Measurements from ENCODE around the gene FLOT1.
"Not testable (repeated sequence)": the region's sequence is repeated elsewhere in the genome, so short reads cannot be mapped to it uniquely, and the experiment has no call there.

Gene FLOT1

GRCh38 chr6:30722280-30723112 is 20.0 kb downstream of the FLOT1 start:
- Histone ChIP-seq H3K9ac (ENCODE audit: low read length) (no peak overlapping the region), H3K4me3 (ENCODE audit: low read length) (no peak overlapping the region), H3K27me3 (ENCODE audit: control insufficient read depth, insufficient read depth, low read length) (no peaks in the 10 kb centered on the region), H3K36me3 (ENCODE audit: control insufficient read depth, insufficient read depth, low read length) (peaks cover 22% of the 10 kb centered on the region), H3K4me1 (ENCODE audit: control insufficient read depth, insufficient read depth, low read length) (peaks cover 25% of the 10 kb centered on the region), H3K9me3 (ENCODE audit: control insufficient read depth, low read length) (no peaks in the 10 kb centered on the region)

GRCh38 chr6:30722025-30722279 is 20.5 kb downstream of the FLOT1 start:
- not testable (repeated sequence) for H3K9me3 ChIP-seq (ENCODE audit: control insufficient read depth, low read length); H3K27me3 ChIP-seq (ENCODE audit: control insufficient read depth, insufficient read depth, low read length)
- Histone ChIP-seq H3K4me3 (ENCODE audit: low read length) (peak overlapping the region; percentile 69), H3K9ac (ENCODE audit: low read length) (peak overlapping the region; percentile 72), H3K36me3 (ENCODE audit: control insufficient read depth, insufficient read depth, low read length) (peaks cover 22% of the 10 kb centered on the region), H3K4me1 (ENCODE audit: control insufficient read depth, insufficient read depth, low read length) (peaks cover 25% of the 10 kb centered on the region)

GRCh38 chr6:30721198-30722024 is 21.1 kb downstream of the FLOT1 start:
- peaks cover 25% of the 10 kb centered on the region for H3K4me1 ChIP-seq (ENCODE audit: control insufficient read depth, insufficient read depth, low read length)
- H3K27me3 ChIP-seq (ENCODE audit: control insufficient read depth, insufficient read depth, low read length), result no peaks in the 10 kb centered on the region
- no peaks in the 10 kb centered on the region for H3K9me3 ChIP-seq (ENCODE audit: control insufficient read depth, low read length)
- peak overlapping the region; percentile 87 for H3K9ac ChIP-seq (ENCODE audit: low read length)
- peak overlapping the region; percentile 95 for H3K4me3 ChIP-seq (ENCODE audit: low read length)
- H3K36me3 ChIP-seq (ENCODE audit: control insufficient read depth, insufficient read depth, low read length), result peaks cover 22% of the 10 kb centered on the region

GRCh38 chr6:30720738-30721197 is 21.7 kb downstream of the FLOT1 start:
- Histone ChIP-seq H3K27me3 (ENCODE audit: control insufficient read depth, insufficient read depth, low read length) (no peaks in the 10 kb centered on the region), H3K9me3 (ENCODE audit: control insufficient read depth, low read length) (no peaks in the 10 kb centered on the region), H3K4me3 (ENCODE audit: low read length) (peak overlapping the region; percentile 95), H3K36me3 (ENCODE audit: control insufficient read depth, insufficient read depth, low read length) (peaks cover 19% of the 10 kb centered on the region), H3K9ac (ENCODE audit: low read length) (peak overlapping the region; percentile 87), H3K4me1 (ENCODE audit: control insufficient read depth, insufficient read depth, low read length) (peaks cover 25% of the 10 kb centered on the region)

GRCh38 chr6:30719791-30720737 is 22.4 kb downstream of the FLOT1 start, which contains the start of gene TUBB:
TUBB (plus strand) TSS chr6:30720352; CDS start chr6:30720507, 155 bp downstream.
- Histone ChIP-seq H3K9ac (ENCODE audit: low read length) (peak within 1 kb of the TSS; percentile 87), H3K27me3 (ENCODE audit: control insufficient read depth, insufficient read depth, low read length) (no peaks in the 10 kb centered on the region), H3K4me3 (ENCODE audit: low read length) (peak within 1 kb of the TSS; percentile 95), H3K9me3 (ENCODE audit: control insufficient read depth, low read length) (no peaks in the 10 kb centered on the region), H3K4me1 (ENCODE audit: control insufficient read depth, insufficient read depth, low read length) (peaks cover 25% of the 10 kb centered on the region), H3K36me3 (ENCODE audit: control insufficient read depth, insufficient read depth, low read length) (peaks cover 17% of the 10 kb centered on the region)

- H3K27me3 ChIP-seq (ENCODE audit: control insufficient read depth, insufficient read depth, low read length), result no peaks in the 10 kb centered on the region
- H3K9me3 ChIP-seq (ENCODE audit: control insufficient read depth, low read length), result no peaks in the 10 kb centered on the region
- H3K36me3 ChIP-seq (ENCODE audit: control insufficient read depth, insufficient read depth, low read length), result peaks cover 11% of the 10 kb centered on the region
- peak overlapping the region; percentile 66 for H3K9ac ChIP-seq (ENCODE audit: low read length)
- peak overlapping the region; percentile 16 for H3K4me3 ChIP-seq (ENCODE audit: low read length)
- peaks cover 25% of the 10 kb centered on the region for H3K4me1 ChIP-seq (ENCODE audit: control insufficient read depth, insufficient read depth, low read length)
Measured at GRCh38 chr6:30719356-30719755, 23.1 kb downstream of the FLOT1 start.

GRCh38 chr6:30717845-30718720 is 24.4 kb downstream of the FLOT1 start:
- not testable (repeated sequence) for H3K27me3 ChIP-seq (ENCODE audit: control insufficient read depth, insufficient read depth, low read length); H3K9me3 ChIP-seq (ENCODE audit: control insufficient read depth, low read length); H3K36me3 ChIP-seq (ENCODE audit: control insufficient read depth, insufficient read depth, low read length); H3K4me3 ChIP-seq (ENCODE audit: low read length)
- peak overlapping the region; percentile 56 for H3K9ac ChIP-seq (ENCODE audit: low read length)
- H3K4me1 ChIP-seq (ENCODE audit: control insufficient read depth, insufficient read depth, low read length), result peaks cover 13% of the 10 kb centered on the region

- Histone ChIP-seq H3K9me3 (ENCODE audit: control insufficient read depth, low read length) (no peaks in the 10 kb centered on the region), H3K9ac (ENCODE audit: low read length) (peak within 1 kb of the TSS; percentile 71), H3K4me1 (ENCODE audit: control insufficient read depth, insufficient read depth, low read length) (peaks cover 5% of the 10 kb centered on the region), H3K4me3 (ENCODE audit: low read length) (peak within 1 kb of the TSS; percentile 47), H3K36me3 (ENCODE audit: control insufficient read depth, insufficient read depth, low read length) (no peaks in the 10 kb centered on the region), H3K27me3 (ENCODE audit: control insufficient read depth, insufficient read depth, low read length) (no peaks in the 10 kb centered on the region)
Measured at GRCh38 chr6:30717129-30717844, 25.2 kb downstream of the FLOT1 start, which contains the start of gene MDC1. MDC1 (minus strand) TSS chr6:30717281; CDS start chr6:30715175, 2,106 bp downstream.

GRCh38 chr6:30716879-30717128 is 25.7 kb downstream of the FLOT1 start:
- Histone ChIP-seq H3K27me3 (ENCODE audit: control insufficient read depth, insufficient read depth, low read length) (no peaks in the 10 kb centered on the region), H3K9ac (ENCODE audit: low read length) (peak overlapping the region; percentile 71), H3K9me3 (ENCODE audit: control insufficient read depth, low read length) (no peaks in the 10 kb centered on the region), H3K4me3 (ENCODE audit: low read length) (peak overlapping the region; percentile 47), H3K36me3 (ENCODE audit: control insufficient read depth, insufficient read depth, low read length) (no peaks in the 10 kb centered on the region), H3K4me1 (ENCODE audit: control insufficient read depth, insufficient read depth, low read length) (peaks cover 1% of the 10 kb centered on the region)

- no peaks in the 10 kb centered on the region for H3K27me3 ChIP-seq (ENCODE audit: control insufficient read depth, insufficient read depth, low read length)
- H3K36me3 ChIP-seq (ENCODE audit: control insufficient read depth, insufficient read depth, low read length), result no peaks in the 10 kb centered on the region
- H3K9ac ChIP-seq (ENCODE audit: low read length), result no peak overlapping the region
- H3K9me3 ChIP-seq (ENCODE audit: control insufficient read depth, low read length), result no peaks in the 10 kb centered on the region
- H3K4me3 ChIP-seq (ENCODE audit: low read length), result no peak overlapping the region
- H3K4me1 ChIP-seq (ENCODE audit: control insufficient read depth, insufficient read depth, low read length), result no peaks in the 10 kb centered on the region
Measured at GRCh38 chr6:30714263-30714662, 28.2 kb downstream of the FLOT1 start.

Data from mucosa of stomach (tissue), 1 donor.